ENCODE measurements around the gene GBF1. TPM values are rescaled to one million over a fixed set of nuclear protein-coding genes. Genes with fewer than 3 reads are reported as not detected.
A peak's percentile ranks its signal among the peaks of the same experiment; 100 is the strongest.

GBF1 gene
- total RNA-seq, 1 experiment from 2014 or later = 27.6 TPM

DNA sequence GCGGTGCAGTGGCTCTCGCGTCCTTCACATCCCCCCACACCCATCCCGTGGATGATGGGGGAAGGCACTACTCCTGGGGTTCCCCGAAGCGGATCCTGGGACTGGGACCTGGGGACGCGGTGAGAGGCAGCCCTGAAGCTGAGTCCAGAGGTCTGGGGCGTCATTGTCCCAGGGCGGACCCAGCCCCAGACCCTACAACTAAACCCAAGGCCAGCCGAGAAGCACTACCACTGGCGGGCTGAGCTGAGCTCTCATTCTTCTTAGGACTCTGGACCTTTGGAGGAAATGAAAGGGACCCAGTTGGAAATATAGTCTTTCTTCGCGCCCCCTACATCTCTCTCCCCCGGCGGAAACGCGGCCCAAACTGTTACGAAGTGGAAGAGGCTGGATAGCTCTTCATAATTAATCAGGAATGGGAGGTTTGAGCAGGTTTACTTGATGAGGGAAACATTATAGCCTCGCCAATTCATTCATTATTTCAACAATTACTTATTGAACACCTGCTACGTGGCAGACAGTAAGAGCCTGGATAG lies 174.9 kb downstream of the GBF1 start:
- DNase-seq (ENCODE audit: low read depth) = no peak

DNA sequence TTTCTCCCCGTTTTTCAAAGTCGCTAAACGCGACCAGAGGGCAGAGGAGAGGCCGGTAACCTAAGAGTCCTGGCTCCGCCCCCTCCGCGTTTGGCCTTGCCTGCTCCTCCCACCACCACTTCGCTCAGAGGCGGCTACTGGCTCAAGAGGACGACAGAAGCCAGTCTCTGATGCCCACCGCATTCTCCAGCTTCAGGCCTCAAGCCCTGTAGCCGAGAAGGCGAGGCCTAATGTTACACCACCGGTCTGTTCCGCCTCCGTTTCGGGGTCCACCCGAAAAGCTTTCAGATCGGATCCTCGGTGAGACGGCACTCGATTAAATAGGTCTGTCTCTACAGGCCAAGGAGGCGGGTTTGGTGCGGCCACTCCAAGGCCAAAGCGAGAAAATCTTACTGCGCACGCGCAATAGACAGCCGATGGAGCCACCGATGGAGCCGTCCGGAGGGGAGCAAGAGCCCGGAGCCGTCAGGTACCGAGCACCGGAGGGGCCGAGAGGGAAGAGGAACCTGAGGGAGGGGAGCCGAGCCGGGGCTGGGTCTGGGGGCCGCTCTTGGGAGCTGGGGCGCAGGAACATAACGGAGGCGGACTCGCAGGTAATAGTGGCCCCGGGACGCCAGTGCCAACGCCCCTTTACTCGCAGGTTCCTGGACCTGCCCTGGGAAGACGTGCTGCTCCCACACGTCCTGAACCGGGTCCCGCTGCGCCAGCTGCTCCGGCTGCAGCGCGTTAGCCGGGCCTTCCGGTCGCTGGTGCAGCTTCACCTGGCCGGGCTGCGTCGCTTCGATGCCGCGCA lies 175.6 kb downstream of the GBF1 start, which contains the start of gene FBXL15:
Gene FBXL15, plus strand, starts transcription at position 123 of the 793 bp plus-strand sequence. Its CDS starts 294 bp downstream, at position 417.
- peak; percentile 92 for DNase-seq (ENCODE audit: low read depth)

DNA sequence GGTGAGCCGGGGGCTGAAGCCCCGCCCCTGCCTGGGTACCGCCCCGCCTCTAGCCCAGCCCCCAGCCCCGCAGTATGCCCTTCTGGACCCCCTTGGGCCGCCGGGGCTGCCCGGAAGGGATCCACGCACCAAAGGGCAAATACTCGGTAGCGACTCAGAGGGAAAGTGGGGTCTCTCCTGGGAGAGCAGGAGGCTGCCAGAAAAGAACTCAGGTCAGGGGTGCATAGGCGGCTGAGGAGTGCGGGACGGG lies 176.1 kb downstream of the GBF1 start:
- DNase-seq (ENCODE audit: low read depth) = no peak

DNA sequence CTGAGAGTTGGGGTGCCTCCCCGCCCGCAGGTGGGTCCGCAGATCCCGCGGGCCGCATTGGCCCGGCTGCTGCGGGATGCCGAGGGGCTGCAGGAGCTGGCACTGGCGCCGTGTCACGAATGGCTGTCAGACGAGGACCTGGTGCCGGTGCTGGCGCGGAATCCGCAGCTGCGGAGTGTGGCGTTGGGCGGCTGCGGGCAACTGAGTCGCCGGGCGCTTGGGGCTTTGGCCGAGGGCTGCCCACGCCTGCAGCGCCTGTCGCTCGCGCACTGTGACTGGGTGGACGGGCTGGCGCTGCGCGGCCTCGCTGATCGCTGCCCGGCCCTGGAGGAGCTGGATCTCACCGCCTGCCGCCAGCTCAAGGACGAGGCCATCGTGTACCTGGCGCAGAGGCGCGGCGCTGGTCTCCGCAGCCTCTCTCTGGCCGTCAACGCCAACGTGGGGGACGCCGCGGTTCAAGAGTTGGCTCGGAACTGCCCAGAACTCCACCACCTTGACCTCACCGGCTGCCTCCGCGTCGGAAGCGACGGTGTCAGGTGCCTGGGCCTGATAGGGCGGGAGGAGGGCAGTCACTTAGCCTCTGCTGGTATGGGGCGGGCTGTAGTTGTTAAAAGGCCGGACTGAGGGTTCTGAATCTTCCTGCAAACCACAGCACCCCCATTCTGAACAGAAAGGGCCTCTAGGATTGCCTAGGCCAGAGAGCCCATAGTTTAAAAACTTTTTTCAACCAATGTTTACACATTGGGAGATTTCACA lies 176.6 kb downstream of the GBF1 start:
- no peak for DNase-seq (ENCODE audit: low read depth)

DNA sequence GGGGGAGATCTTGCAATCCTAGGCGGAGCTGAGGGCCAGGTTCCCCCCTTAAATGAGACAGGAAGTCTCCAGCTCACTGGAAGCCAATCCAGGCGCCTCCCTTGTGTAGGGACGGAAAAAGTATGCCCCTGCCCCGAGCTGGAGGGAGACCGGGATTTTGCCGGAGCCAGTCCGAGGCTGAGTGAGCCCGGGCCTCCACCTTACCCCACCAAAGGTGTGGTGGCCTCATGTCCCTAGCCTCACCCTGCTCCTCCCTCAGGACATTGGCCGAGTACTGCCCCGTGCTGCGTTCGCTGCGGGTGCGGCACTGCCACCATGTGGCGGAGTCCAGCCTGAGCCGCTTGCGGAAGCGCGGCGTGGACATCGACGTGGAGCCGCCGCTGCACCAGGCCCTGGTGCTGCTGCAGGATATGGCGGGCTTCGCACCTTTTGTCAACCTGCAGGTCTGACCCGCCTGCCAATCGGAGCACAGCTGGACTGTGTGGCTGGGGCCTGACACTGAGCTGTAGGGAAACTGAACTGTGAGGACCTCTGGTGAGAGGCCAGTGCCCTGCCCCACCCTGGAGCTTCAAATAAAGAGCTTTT lies 177.3 kb downstream of the GBF1 start:
- peak; percentile 53 for DNase-seq (ENCODE audit: low read depth)

DNA sequence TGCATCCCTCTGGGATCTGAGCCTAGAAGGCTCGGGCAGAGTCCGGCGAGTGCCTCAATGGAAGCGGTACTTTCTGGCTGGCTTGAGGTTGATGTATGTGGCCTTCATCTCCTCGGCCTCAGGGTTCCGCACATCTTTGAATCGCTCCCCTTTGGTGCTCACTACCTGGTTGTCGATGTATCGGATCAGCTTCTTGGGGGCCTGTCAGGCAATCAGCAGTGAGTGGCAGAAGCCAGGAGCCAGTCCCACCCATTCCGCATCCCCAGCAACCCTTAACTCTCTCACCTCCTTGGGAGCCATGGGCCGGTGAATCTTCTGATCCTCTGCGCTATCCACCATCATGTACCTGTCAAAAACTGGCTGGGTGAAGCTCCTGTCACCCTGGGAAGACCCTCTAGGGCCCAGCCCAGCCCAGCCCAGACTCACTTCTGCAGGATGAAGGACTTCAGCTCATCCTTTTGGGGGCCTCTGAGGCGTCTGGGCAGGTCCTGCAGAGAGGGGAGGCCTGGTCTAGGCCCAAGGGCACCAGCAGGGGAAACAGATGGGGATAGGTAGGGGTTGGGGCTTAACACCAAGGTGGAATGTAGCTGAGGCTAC lies 178.1 kb downstream of the GBF1 start:
- DNase-seq (ENCODE audit: low read depth) = no peak

DNA sequence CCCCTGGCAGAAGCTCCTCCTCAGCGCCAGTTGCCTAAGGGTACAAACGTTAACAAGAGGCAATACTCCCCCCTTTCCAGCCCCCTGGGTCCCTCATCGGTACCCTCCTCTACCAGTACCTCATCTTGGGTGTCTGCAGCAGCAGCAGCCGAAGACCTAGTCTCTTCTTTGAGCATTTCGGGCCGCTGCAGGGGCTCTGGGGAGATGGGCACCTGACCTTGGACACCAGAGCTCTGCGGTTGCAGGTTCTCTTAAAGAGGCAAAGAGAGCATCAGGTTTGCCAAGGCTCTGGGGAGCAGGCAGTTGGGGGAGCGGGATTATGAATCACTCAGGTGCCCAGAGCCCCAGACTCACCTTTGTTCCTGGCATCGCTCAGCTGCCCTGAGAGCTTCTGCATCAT lies 178.8 kb downstream of the GBF1 start:
- DNase-seq (ENCODE audit: low read depth) = no peak

DNA sequence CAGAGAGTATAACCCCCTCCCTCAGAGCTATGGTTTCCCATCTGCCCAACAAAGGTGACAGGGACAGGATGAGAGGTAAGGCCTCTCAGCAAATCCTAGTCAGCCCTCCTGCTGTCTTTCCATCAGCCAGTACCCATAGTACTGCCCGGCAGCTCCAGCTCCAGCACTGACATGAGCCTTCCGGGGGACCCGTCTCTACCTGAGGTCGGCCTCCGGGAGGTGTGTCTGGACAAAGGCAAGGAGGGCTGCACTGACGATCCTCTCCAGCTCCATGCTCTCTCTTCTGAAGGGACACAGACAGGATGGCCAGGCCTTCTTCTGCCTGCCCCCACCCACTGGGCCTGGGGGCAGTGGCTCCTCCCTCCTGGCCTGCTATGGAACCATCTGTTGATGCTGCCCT lies 179.6 kb downstream of the GBF1 start:
- DNase-seq (ENCODE audit: low read depth) = no peak

DNA sequence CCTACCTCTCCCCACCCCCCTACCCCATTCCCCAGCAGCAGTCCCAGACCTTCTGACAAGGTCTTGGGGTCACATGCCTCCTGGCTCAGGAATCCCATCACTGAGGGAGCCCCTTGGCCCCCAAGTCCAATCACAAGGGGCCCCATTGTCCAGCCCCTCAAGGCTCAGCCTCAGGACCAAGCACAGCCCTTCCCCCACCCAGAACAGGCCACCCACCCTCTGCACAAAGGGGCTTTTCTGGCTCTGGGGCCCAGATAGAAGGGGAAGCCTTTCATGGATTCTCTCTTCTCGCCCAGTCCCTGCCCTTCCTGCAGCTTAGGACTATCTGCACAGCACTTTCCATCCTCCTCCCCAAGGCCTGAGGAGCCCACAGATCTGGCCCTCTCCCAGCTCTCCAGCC lies 180.1 kb downstream of the GBF1 start:
- no peak for DNase-seq (ENCODE audit: low read depth)

DNA sequence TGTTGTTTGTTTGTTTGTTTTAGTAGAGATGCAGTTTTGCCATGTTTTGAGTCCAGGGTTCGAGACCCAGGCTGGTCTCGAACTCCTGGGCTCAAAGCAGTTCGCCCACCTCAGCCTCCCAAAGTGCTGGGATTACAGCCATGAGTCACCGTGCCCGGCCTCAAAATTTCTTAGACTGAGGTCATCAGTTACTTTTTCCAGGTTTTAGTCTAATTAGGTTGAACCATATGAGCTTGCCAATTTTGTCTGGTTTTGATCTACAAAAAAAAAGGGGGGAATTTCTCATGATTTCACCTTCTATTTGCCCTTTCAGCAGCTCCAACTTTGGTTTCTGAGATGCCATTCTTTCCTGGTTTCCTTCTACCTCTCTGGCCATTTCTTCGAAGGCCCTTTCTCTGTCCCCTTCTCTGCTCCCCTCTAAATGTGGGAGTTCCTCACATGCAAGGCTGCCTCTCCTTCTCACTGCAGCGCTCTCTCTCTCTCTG lies 181.5 kb downstream of the GBF1 start:
- peak; percentile 38 for DNase-seq (ENCODE audit: low read depth)

DNA sequence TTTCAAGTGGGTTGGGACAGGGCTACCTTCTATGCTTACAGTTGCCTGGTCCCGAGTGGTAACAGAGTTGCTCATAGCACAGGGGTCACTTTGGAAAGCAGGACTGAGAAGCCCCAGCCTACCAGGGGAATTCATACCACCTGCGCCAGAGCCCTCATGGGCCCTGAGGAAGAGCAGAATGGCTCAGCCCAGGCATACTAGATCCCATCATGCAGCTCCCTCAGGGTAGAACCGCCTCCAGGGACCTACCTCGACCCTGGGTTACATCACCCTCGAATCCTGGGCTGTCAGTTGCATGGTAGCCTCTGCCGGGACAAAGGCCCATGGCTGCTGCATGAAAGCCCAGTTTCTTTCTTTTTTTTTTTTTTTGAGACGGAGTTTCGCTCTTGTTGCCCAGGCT lies 184.1 kb downstream of the GBF1 start:
- DNase-seq (ENCODE audit: low read depth) = no peak

DNA sequence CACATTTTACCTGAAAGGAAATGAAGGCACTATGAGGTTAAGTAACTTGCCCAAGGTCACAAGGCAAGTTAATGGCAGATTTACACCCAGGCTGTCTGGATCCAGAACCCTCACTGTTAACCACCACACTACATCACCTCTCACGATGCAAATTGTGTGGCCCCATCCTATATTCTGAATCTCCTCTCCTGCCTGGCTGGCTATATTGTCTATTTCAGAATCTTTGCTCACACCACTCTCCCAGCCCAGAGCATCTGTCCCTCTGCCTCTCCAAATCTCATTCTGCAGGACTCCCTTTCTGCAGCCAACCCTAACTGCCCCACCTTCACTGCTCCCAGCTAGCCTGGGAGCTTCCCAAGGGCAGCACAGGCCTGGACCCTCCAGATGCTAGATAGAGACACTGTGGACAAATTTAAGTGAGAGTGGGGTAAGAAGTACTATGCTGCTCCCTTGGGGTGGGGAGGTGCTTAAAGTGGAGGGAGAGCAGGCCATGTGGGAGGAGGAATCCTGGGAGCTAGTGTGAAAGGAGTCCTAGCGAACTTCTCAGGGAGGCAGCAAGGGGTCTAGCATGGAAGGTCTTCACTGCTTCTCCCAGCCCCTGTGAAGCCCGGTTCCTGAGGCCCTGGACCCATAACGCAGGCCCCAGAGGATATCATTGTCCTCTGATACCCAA lies 186.3 kb downstream of the GBF1 start:
- DNase-seq (ENCODE audit: low read depth) = peak; percentile 40

Other genes with a start within 250 kb of the GBF1 start
- gene ARMH3, start 189.4 kb upstream of the GBF1 start, total RNA-seq (2014; rRNA removed; shearing (Covaris generic)) = 6.2 and 6.6 TPM in 2 replicates
- 37.6 and 38.5 TPM in 2 replicates for gene HPS6, start 180.2 kb upstream of the GBF1 start, total RNA-seq (2014; rRNA removed; shearing (Covaris generic))
- 32.2 and 34.4 TPM in 2 replicates for gene LDB1, start 125.2 kb upstream of the GBF1 start, total RNA-seq (2014; rRNA removed; shearing (Covaris generic))
- gene PPRC1, start 112.5 kb upstream of the GBF1 start, total RNA-seq (2014; rRNA removed; shearing (Covaris generic)) = 31.8 and 38.3 TPM in 2 replicates
- gene NOLC1, start 93.1 kb upstream of the GBF1 start, total RNA-seq (2014; rRNA removed; shearing (Covaris generic)) = 95.2 and 119 TPM in 2 replicates
- gene ELOVL3, start 19.2 kb upstream of the GBF1 start, total RNA-seq (2014; rRNA removed; shearing (Covaris generic)) = not detected in 2 replicates
- not detected in 2 replicates for gene PITX3, start 4.0 kb upstream of the GBF1 start, total RNA-seq (2014; rRNA removed; shearing (Covaris generic))
- 17.3 and 18.5 TPM in 2 replicates for gene NFKB2, start 150.2 kb downstream of the GBF1 start, total RNA-seq (2014; rRNA removed; shearing (Covaris generic))
- gene PSD, start 173.3 kb downstream of the GBF1 start, total RNA-seq (2014; rRNA removed; shearing (Covaris generic)) = 1.3 TPM in 1 of 2 replicates, not detected in the other
- gene FBXL15, start 175.3 kb downstream of the GBF1 start, total RNA-seq (2014; rRNA removed; shearing (Covaris generic)) = 11.8 and 17.6 TPM in 2 replicates
- gene CUEDC2, start 187.0 kb downstream of the GBF1 start, total RNA-seq (2014; rRNA removed; shearing (Covaris generic)) = 38.1 and 44.2 TPM in 2 replicates
- 0.37 TPM in 1 of 2 replicates, not detected in the other for gene C10orf95, start 206.0 kb downstream of the GBF1 start, total RNA-seq (2014; rRNA removed; shearing (Covaris generic))

All from HT1080 (cell line).